ENCODE measurements around the gene BCL2.
"Not testable (repeated sequence)": the region's sequence is repeated elsewhere in the genome, so short reads cannot be mapped to it uniquely, and the experiment has no call there.

Gene BCL2

GRCh38 chr18:63363951-63364350, 44.4 kb upstream of the BCL2 start:
- ATAC-seq: no peak
- TF ChIP-seq ZNF70 (CRISPR knock-in tag; IDR thresholded peaks at IDR 0.05) (no peak), TCF4 (CRISPR knock-in tag; IDR thresholded peaks at IDR 0.05; ENCODE audit: borderline replicate concordance) (no peak), OSR1 (CRISPR knock-in tag; IDR thresholded peaks at IDR 0.05) (no peak), ZNF565 (CRISPR knock-in tag; conservative IDR thresholded peaks at IDR 0.05; ENCODE audit: low read depth) (no peak), PPARA (CRISPR knock-in tag; IDR thresholded peaks at IDR 0.05; ENCODE audit: borderline replicate concordance) (no peak), ESRRG (CRISPR knock-in tag; IDR thresholded peaks at IDR 0.05) (no peak), ZC3H10 (CRISPR knock-in tag; IDR thresholded peaks at IDR 0.05) (no peak), TSHZ2 (CRISPR knock-in tag; IDR thresholded peaks at IDR 0.05) (no peak), CSRNP3 (CRISPR knock-in tag; IDR thresholded peaks at IDR 0.05) (no peak), CREB5 (CRISPR knock-in tag; IDR thresholded peaks at IDR 0.05; ENCODE audit: low read depth) (no peak), ARNTL (CRISPR knock-in tag; IDR thresholded peaks at IDR 0.05; ENCODE audit: borderline replicate concordance, low read depth) (no peak), ISL1 (CRISPR knock-in tag; IDR thresholded peaks at IDR 0.05) (no peak), PATZ1 (CRISPR knock-in tag; IDR thresholded peaks at IDR 0.05; ENCODE audit: borderline replicate concordance) (no peak), GLIS3 (CRISPR knock-in tag; IDR thresholded peaks at IDR 0.05) (no peak), ZNF8 (CRISPR knock-in tag; IDR thresholded peaks at IDR 0.05) (no peak), BACH2 (CRISPR knock-in tag; IDR thresholded peaks at IDR 0.05; ENCODE audit: borderline replicate concordance) (no peak), CSDC2 (CRISPR knock-in tag; IDR thresholded peaks at IDR 0.05) (no peak)

GRCh38 chr18:63363420-63363819, 43.9 kb upstream of the BCL2 start:
- not testable (repeated sequence) for ATAC-seq

- TF ChIP-seq RARB (CRISPR knock-in tag; IDR thresholded peaks at IDR 0.05): no peak
- no peak for TF ChIP-seq ZNF8 (CRISPR knock-in tag; IDR thresholded peaks at IDR 0.05)
- no peak for TF ChIP-seq ZNF565 (CRISPR knock-in tag; conservative IDR thresholded peaks at IDR 0.05; ENCODE audit: low read depth)
- TF ChIP-seq SNAI2 (CRISPR knock-in tag; IDR thresholded peaks at IDR 0.05): no peak
- TF ChIP-seq TSHZ2 (CRISPR knock-in tag; IDR thresholded peaks at IDR 0.05): no peak
- TF ChIP-seq CSRNP3 (CRISPR knock-in tag; IDR thresholded peaks at IDR 0.05): no peak
- TF ChIP-seq OSR1 (CRISPR knock-in tag; IDR thresholded peaks at IDR 0.05): no peak
- no peak for ATAC-seq
These were observed 36.8 kb upstream of the BCL2 start for GRCh38 chr18:63356272-63356896.

Data from SK-N-SH treated with all-trans-retinoic acid at 6 μM for 48 hours (cell line).